SK-N-SH (cell line): ENCODE data around the gene NSL1. TPM values are rescaled to one million over a fixed set of nuclear protein-coding genes. Genes with fewer than 3 reads are reported as not detected.
A peak's percentile ranks its signal among the peaks of the same experiment; 100 is the strongest.
"Not testable (repeated sequence)": the region's sequence is repeated elsewhere in the genome, so short reads cannot be mapped to it uniquely, and the experiment has no call there.

Experiments used
- CTCF ChIA-PET: fragments of 300-600, 350-600 bp; formaldehyde crosslinking; extraction: SDS; loops from one replicate; lab custom pipeline; 2021; lab: Yijun Ruan, JAX
- POLR2A ChIA-PET: fragments of 350-600 bp; sonication (Branson Sonifier 250); formaldehyde crosslinking; extraction: SDS; loops from one replicate; lab custom pipeline; 2020; ENCODE audit warnings: antibody characterized with exemption, inconsistent platforms; lab: Yijun Ruan, JAX
- DNase-seq: peaks from one replicate; pipeline ENCODE4 v3.0.0; 2012
- H2AFZ ChIP-seq: fragments of 200-600 bp; sonication (generic); 2 replicates; pipeline ENCODE4 v1.8.1; 2016; ENCODE audit warnings: antibody characterized with exemption, mild to moderate bottlenecking, low read depth
- H3F3A ChIP-seq: fragments of 200-600 bp; sonication (generic); replicated peaks from 2 replicates; pipeline ENCODE3; 2016; ENCODE audit warnings: antibody characterized with exemption, mild to moderate bottlenecking; ENCODE audit not compliant: insufficient read depth
- H3K27ac ChIP-seq, 2 experiments: fragments of 200-500 bp in 1 of 2; fragments of 200-600 bp in 1 of 2; sonication (Bioruptor generic) in 1 of 2; sonication (generic), shearing (Covaris generic) in 1 of 2; 2 replicates each; pipeline versions ENCODE4 v1.5.1 to v1.6.1; 2014 to 2016; ENCODE audit warnings: low read depth in 2 of 2, inconsistent platforms in 1 of 2, low read length in 1 of 2, mild to moderate bottlenecking in 1 of 2, mixed read lengths in 1 of 2
- H3K27me3 ChIP-seq: fragments of 200-600 bp; sonication (generic), shearing (Covaris generic); 2 replicates; pipeline ENCODE4 v1.6.1; 2016; ENCODE audit warnings: mixed run types; ENCODE audit not compliant: insufficient read depth
- H3K36me3 ChIP-seq, 2 experiments: fragments of 200-500 bp in 1 of 2; fragments of 200-600 bp in 1 of 2; sonication (Bioruptor generic) in 1 of 2; sonication (generic) in 1 of 2; replicated peaks in 1 of 2; 2 replicates each; pipeline versions ENCODE3 to v1.5.1; 2014 to 2016; ENCODE audit warnings: low read length in 1 of 2, mild to moderate bottlenecking in 1 of 2; ENCODE audit not compliant: insufficient read depth in 2 of 2, control insufficient read depth in 1 of 2
- H3K4me1 ChIP-seq, 2 experiments: fragments of 200-500 bp in 1 of 2; fragments of 200-600 bp in 1 of 2; sonication (Bioruptor generic) in 1 of 2; sonication (generic), shearing (Covaris generic) in 1 of 2; 2 replicates each; pipeline versions ENCODE4 v1.5.1 to v1.6.1; 2014 to 2016; ENCODE audit warnings: low read depth in 1 of 2, low read length in 1 of 2, mixed run types in 1 of 2; ENCODE audit not compliant: insufficient read depth in 2 of 2, control insufficient read depth in 1 of 2
- H3K4me2 ChIP-seq: fragments of 200-600 bp; sonication (generic), shearing (Covaris generic); 2 replicates; pipeline ENCODE4 v1.6.1; 2017; ENCODE audit warnings: mixed run types
- H3K4me3 ChIP-seq, 2 experiments: fragments of 200-500 bp in 1 of 2; fragments of 200-600 bp in 1 of 2; sonication (Bioruptor generic) in 1 of 2; sonication (generic), shearing (Covaris generic) in 1 of 2; 2 replicates each; pipeline versions ENCODE4 v1.5.1 to v1.8.1; 2014 to 2016; ENCODE audit warnings: low read depth in 2 of 2, inconsistent platforms in 1 of 2, low read length in 1 of 2, mild to moderate bottlenecking in 1 of 2, mixed read lengths in 1 of 2, moderate library complexity in 1 of 2
- H3K79me2 ChIP-seq: fragments of 200-600 bp; sonication (generic); 2 replicates; pipeline ENCODE4 v1.8.1; 2017; ENCODE audit warnings: mild to moderate bottlenecking; ENCODE audit not compliant: insufficient read depth
- H3K9ac ChIP-seq: fragments of 200-600 bp; sonication (generic); 2 replicates; pipeline ENCODE4 v1.6.1; 2017; ENCODE audit warnings: mixed run types
- H3K9me2 ChIP-seq: fragments of 200-600 bp; sonication (generic); 2 replicates; pipeline ENCODE4 v1.6.1; 2017; ENCODE audit warnings: mixed run types
- H3K9me3 ChIP-seq: fragments of 200-600 bp; sonication (generic); 2 replicates; pipeline ENCODE4 v1.6.1; 2017; ENCODE audit warnings: mixed run types, mild to moderate bottlenecking, moderate library complexity
- H4K20me1 ChIP-seq: fragments of 200-600 bp; sonication (generic); 2 replicates; pipeline ENCODE4 v1.6.1; 2017; ENCODE audit warnings: mild to moderate bottlenecking, mixed run types; ENCODE audit not compliant: insufficient read depth
- CHD2 ChIP-seq: fragments of 150-350 bp; IDR thresholded peaks from 2 replicates; pipeline ENCODE4 v1.6.1; 2018; ENCODE audit warnings: low read length; ENCODE audit not compliant: partially characterized antibody
- ELF1 ChIP-seq: IDR thresholded peaks from 2 replicates; pipeline ENCODE4 v1.4.0; 2012
- MAX ChIP-seq: IDR thresholded peaks from 2 replicates; pipeline ENCODE4 v1.4.0; 2012; ENCODE audit warnings: low read depth
- MXI1 ChIP-seq: IDR thresholded peaks from 2 replicates; pipeline ENCODE4 v1.6.1; 2012; ENCODE audit warnings: mild to moderate bottlenecking, low read depth, low read length, improper control_type of control experiment
- RFX5 ChIP-seq: IDR thresholded peaks from 2 replicates; pipeline ENCODE4 v1.6.1; 2012; ENCODE audit warnings: mild to moderate bottlenecking, improper control_type of control experiment, low read length
- SIN3A ChIP-seq: IDR thresholded peaks from 2 replicates; pipeline ENCODE4 v1.6.1; 2012; ENCODE audit warnings: low read depth, mild to moderate bottlenecking, low read length, moderate library complexity, borderline replicate concordance
- TAF1 ChIP-seq: IDR thresholded peaks from 2 replicates; pipeline ENCODE4 v1.6.1; 2012; ENCODE audit warnings: low read depth, mild to moderate bottlenecking, low read length, moderate library complexity, borderline replicate concordance
- USF2 ChIP-seq: fragments of 150-350 bp; IDR thresholded peaks from 2 replicates; pipeline ENCODE4 v1.6.1; 2017; ENCODE audit warnings: antibody characterized with exemption, low read length, low read depth, borderline replicate concordance
- YY1 ChIP-seq: IDR thresholded peaks from 2 replicates; pipeline ENCODE4 v1.4.0; 2012; ENCODE audit warnings: low read depth, mild to moderate bottlenecking
- whole genome bisulfite sequencing: methylation state at CpG from one replicate; pipeline ENCODE4 v1.1.6; 2017; ENCODE audit warnings: low lambda C conversion rate; 5-methylcytosine and 5-hydroxymethylcytosine counted together
- polyA plus RNA-seq, 3 experiments: library from polyadenylated mRNA; depleted of rRNA; stranded (reverse); fragments of >200 nt; gene quantifications; 2 replicates each; pipeline ENCODE4 v1.2.3, GENCODE V29; 2012

NSL1 gene
- polyA plus RNA-seq, 1 of the 3 experiments (the other 2 are of a cell fraction): 22.5 TPM

- no peak for TF ChIP-seq USF2
- TF ChIP-seq MXI1: peak; percentile 93
- peak; percentile 95 for TF ChIP-seq YY1
- peak; percentile 96 for TF ChIP-seq SIN3A
- TF ChIP-seq TAF1: peak; percentile 98
- peak; percentile 90 for TF ChIP-seq MAX
- peak; percentile 92 for TF ChIP-seq CHD2
Measured at GRCh38 chr1:212791676-212792395, at the start of gene NSL1, which contains the start of gene TATDN3 (continued).

GRCh38 chr1:212838145-212838544 lies 46.6 kb upstream of the NSL1 start:
- Histone ChIP-seq H3K9me3 (no peaks in the 10 kb centered on the region), H3K9me2 (no peaks in the 10 kb centered on the region), H3K27me3 (no peaks in the 10 kb centered on the region), H3K79me2 (no peaks in the 10 kb centered on the region), H4K20me1 (no peaks in the 10 kb centered on the region), H3K4me1 (no peaks in the 10 kb centered on the region), H3K27ac (no peak overlapping the region), H3K4me2 (no peak overlapping the region), H3K4me3 (no peak overlapping the region), H2AFZ (no peak overlapping the region), H3K9ac (no peak overlapping the region), H3F3A (no peaks in the 10 kb centered on the region), H3K36me3 (no peaks in the 10 kb centered on the region)
- ChIA-PET CTCF (no interaction called here), POLR2A (no interaction called here)
- TF ChIP-seq RFX5 (no peak), ELF1 (no peak)
- no peak for DNase-seq
- 90% methylated on average over 5 of the region's 5 CpGs for WGBS

GRCh38 chr1:212833211-212834207 lies 41.9 kb upstream of the NSL1 start:
- not testable (repeated sequence) for H3F3A ChIP-seq, H3K79me2 ChIP-seq, H3K36me3 ChIP-seq, H3K4me3 ChIP-seq, H3K27ac ChIP-seq, DNase-seq, H3K9ac ChIP-seq, H3K4me2 ChIP-seq, H4K20me1 ChIP-seq, H3K27me3 ChIP-seq, H3K4me1 ChIP-seq, H3K9me3 ChIP-seq, H2AFZ ChIP-seq, H3K9me2 ChIP-seq
- ChIA-PET POLR2A (interaction anchor here (1.2 kb wide), 1 partner anchor 24 kb away, joined by 3 read pairs; the partner anchor contains the start of gene FLVCR1), CTCF (interaction anchor here (0.7 to 1.3 kb wide), 2 partner anchors 25 to 57 kb away, joined by 3 read pairs; partner anchors contain the start of gene FLVCR1)
- WGBS: 82% methylated on average over 8 of the region's 8 CpGs
